NK-92 treated with Interleukin-12 subunit alpha and Interleukin-12 subunit beta, amount 100 ng/mL, for 24 hours (cell line): ENCODE measurements around the gene ADAMTSL1.

Experiments used
- DNase-seq: peaks from one replicate; lab custom pipeline; 2025; lab: John Stamatoyannopoulos, UW

Gene ADAMTSL1

GRCh38 chr9:18698992-18699391 lies 225.0 kb downstream of the ADAMTSL1 start:
- DNase-seq: no peak

- DNase-seq: no peak
Observed at GRCh38 chr9:18699764-18700163, 225.8 kb downstream of the ADAMTSL1 start.

- no peak for DNase-seq
Observed at GRCh38 chr9:18700714-18701113, 226.8 kb downstream of the ADAMTSL1 start.

GRCh38 chr9:18703151-18703900 lies 229.4 kb downstream of the ADAMTSL1 start:
- no peak for DNase-seq

- no peak for DNase-seq
Observed at GRCh38 chr9:18703901-18704379, 230.0 kb downstream of the ADAMTSL1 start.

- no peak for DNase-seq
Observed at GRCh38 chr9:18705796-18706392, 231.9 kb downstream of the ADAMTSL1 start.

- DNase-seq: no peak
Observed at GRCh38 chr9:18706648-18707047, 232.7 kb downstream of the ADAMTSL1 start.

- DNase-seq: no peak
Observed at GRCh38 chr9:18707061-18707461, 233.1 kb downstream of the ADAMTSL1 start.

- no peak for DNase-seq
Observed at GRCh38 chr9:18707489-18708205, 233.7 kb downstream of the ADAMTSL1 start.

GRCh38 chr9:18708429-18708828 lies 234.5 kb downstream of the ADAMTSL1 start:
- DNase-seq: no peak

- DNase-seq: no peak
Observed at GRCh38 chr9:18710065-18710464, 236.1 kb downstream of the ADAMTSL1 start.

GRCh38 chr9:18717759-18718158 lies 243.8 kb downstream of the ADAMTSL1 start:
- DNase-seq: no peak

- no peak for DNase-seq
Observed at GRCh38 chr9:18718393-18718792, 244.4 kb downstream of the ADAMTSL1 start.

- no peak for DNase-seq
Observed at GRCh38 chr9:18718932-18719331, 245.0 kb downstream of the ADAMTSL1 start.

GRCh38 chr9:18720691-18721090 lies 246.7 kb downstream of the ADAMTSL1 start:
- no peak for DNase-seq

- DNase-seq: no peak
Observed at GRCh38 chr9:18721267-18721994, 247.5 kb downstream of the ADAMTSL1 start.

- no peak for DNase-seq
Observed at GRCh38 chr9:18721995-18722310, 248.0 kb downstream of the ADAMTSL1 start.

- no peak for DNase-seq
Observed at GRCh38 chr9:18722882-18723281, 248.9 kb downstream of the ADAMTSL1 start.

GRCh38 chr9:18723366-18723765 lies 249.4 kb downstream of the ADAMTSL1 start:
- DNase-seq: no peak

- no peak for DNase-seq
Observed at GRCh38 chr9:18726546-18726945, 252.6 kb downstream of the ADAMTSL1 start.

GRCh38 chr9:18727904-18728303 lies 254.0 kb downstream of the ADAMTSL1 start:
- no peak for DNase-seq

- no peak for DNase-seq
Observed at GRCh38 chr9:18728642-18729041, 254.7 kb downstream of the ADAMTSL1 start.
